ENCODE measurements around the gene FZD4.
"Not testable (repeated sequence)": the region's sequence is repeated elsewhere in the genome, so short reads cannot be mapped to it uniquely, and the experiment has no call there.

Gene FZD4

GRCh38 chr11:86955361-86956120, at the start of gene FZD4:
Gene FZD4, minus strand, starts transcription at chr11:86955395. Its CDS starts 310 bp downstream, at chr11:86955085.
- in situ Hi-C loops (cut with HindIII; ENCODE audit: low sequenced_read_pairs): no loop called here

GRCh38 chr11:87004281-87004680, 49.1 kb upstream of the FZD4 start:
- in situ Hi-C loops (cut with HindIII; ENCODE audit: low sequenced_read_pairs): not testable (repeated sequence)

GRCh38 chr11:87002918-87003317, 47.7 kb upstream of the FZD4 start:
- in situ Hi-C loops (cut with HindIII; ENCODE audit: low sequenced_read_pairs): no loop called here

GRCh38 chr11:86999859-87000753, 44.9 kb upstream of the FZD4 start:
- in situ Hi-C loops (cut with HindIII; ENCODE audit: low sequenced_read_pairs): loop anchor here (5.0 kb wide), 1 partner anchor 87 kb away; no protein-coding TSS in a partner anchor

- in situ Hi-C loops (cut with HindIII; ENCODE audit: low sequenced_read_pairs): loop anchor here (5.0 kb wide), 1 partner anchor 88 kb away; no protein-coding TSS in a partner anchor
Observed at GRCh38 chr11:86999388-86999787, 44.2 kb upstream of the FZD4 start.

GRCh38 chr11:86996953-86997570, 41.9 kb upstream of the FZD4 start:
- in situ Hi-C loops (cut with HindIII; ENCODE audit: low sequenced_read_pairs): loop anchor here (5.0 kb wide), 1 partner anchor 90 kb away; no protein-coding TSS in a partner anchor

GRCh38 chr11:86993031-86993430, 37.8 kb upstream of the FZD4 start:
- in situ Hi-C loops (cut with HindIII; ENCODE audit: low sequenced_read_pairs): no loop called here

GRCh38 chr11:86992340-86992739, 37.1 kb upstream of the FZD4 start:
- in situ Hi-C loops (cut with HindIII; ENCODE audit: low sequenced_read_pairs): not testable (repeated sequence)

- in situ Hi-C loops (cut with HindIII; ENCODE audit: low sequenced_read_pairs): no loop called here
Observed at GRCh38 chr11:86991341-86991740, 36.1 kb upstream of the FZD4 start.

GRCh38 chr11:86990515-86990914, 35.3 kb upstream of the FZD4 start:
- in situ Hi-C loops (cut with HindIII; ENCODE audit: low sequenced_read_pairs): no loop called here

GRCh38 chr11:86990031-86990430, 34.8 kb upstream of the FZD4 start:
- in situ Hi-C loops (cut with HindIII; ENCODE audit: low sequenced_read_pairs): no loop called here

GRCh38 chr11:86988351-86988881, 33.2 kb upstream of the FZD4 start:
- in situ Hi-C loops (cut with HindIII; ENCODE audit: low sequenced_read_pairs): no loop called here

GRCh38 chr11:86987679-86988078, 32.5 kb upstream of the FZD4 start:
- in situ Hi-C loops (cut with HindIII; ENCODE audit: low sequenced_read_pairs): no loop called here

- in situ Hi-C loops (cut with HindIII; ENCODE audit: low sequenced_read_pairs): no loop called here
Observed at GRCh38 chr11:86984701-86985100, 29.5 kb upstream of the FZD4 start.

- in situ Hi-C loops (cut with HindIII; ENCODE audit: low sequenced_read_pairs): no loop called here
Observed at GRCh38 chr11:86983021-86983488, 27.9 kb upstream of the FZD4 start.

- in situ Hi-C loops (cut with HindIII; ENCODE audit: low sequenced_read_pairs): no loop called here
Observed at GRCh38 chr11:86981777-86982540, 26.8 kb upstream of the FZD4 start.

GRCh38 chr11:86980086-86980796, 25.0 kb upstream of the FZD4 start:
- in situ Hi-C loops (cut with HindIII; ENCODE audit: low sequenced_read_pairs): no loop called here

- in situ Hi-C loops (cut with HindIII; ENCODE audit: low sequenced_read_pairs): no loop called here
Observed at GRCh38 chr11:86978756-86979608, 23.8 kb upstream of the FZD4 start.

GRCh38 chr11:86978247-86978646, 23.1 kb upstream of the FZD4 start:
- in situ Hi-C loops (cut with HindIII; ENCODE audit: low sequenced_read_pairs): no loop called here

All from endothelial cell of hepatic sinusoid (primary cell).